Ishikawa (cell line): ENCODE results near the gene SEC22C.

ENCODE experiments used
- CEBPB ChIP-seq: IDR thresholded peaks from 2 replicates; pipeline ENCODE4 v1.6.1; 2012
- CREB1 ChIP-seq: IDR thresholded peaks from 2 replicates; pipeline ENCODE4 v1.6.1; 2012; ENCODE audit warnings: low read depth
- EGR1 ChIP-seq: IDR thresholded peaks from 2 replicates; pipeline ENCODE4 v1.6.1; 2012
- EP300 ChIP-seq: IDR thresholded peaks from 2 replicates; pipeline ENCODE4 v1.6.1; 2012; ENCODE audit warnings: borderline replicate concordance
- FOXM1 ChIP-seq: IDR thresholded peaks from 2 replicates; pipeline ENCODE4 v1.6.1; 2012; ENCODE audit warnings: low read depth, borderline replicate concordance
- MAX ChIP-seq: IDR thresholded peaks from 2 replicates; pipeline ENCODE4 v1.6.1; 2012
- NFIC ChIP-seq: IDR thresholded peaks from 2 replicates; pipeline ENCODE4 v1.6.1; 2012
- RAD21 ChIP-seq: IDR thresholded peaks from 2 replicates; pipeline ENCODE4 v1.6.1; 2012; ENCODE audit warnings: low read depth
- REST ChIP-seq: IDR thresholded peaks from 2 replicates; pipeline ENCODE4 v1.6.1; 2012; ENCODE audit warnings: low read depth, mild to moderate bottlenecking
- TAF1 ChIP-seq: IDR thresholded peaks from 2 replicates; pipeline ENCODE4 v1.6.1; 2012; ENCODE audit warnings: low read depth, mild to moderate bottlenecking
- TCF12 ChIP-seq: IDR thresholded peaks from 2 replicates; pipeline ENCODE4 v1.6.1; 2012; ENCODE audit warnings: low read depth
- TEAD4 ChIP-seq: IDR thresholded peaks from 2 replicates; pipeline ENCODE4 v1.6.1; 2012
- USF1 ChIP-seq: IDR thresholded peaks from 2 replicates; pipeline ENCODE4 v1.6.1; 2012
- YY1 ChIP-seq: IDR thresholded peaks from 2 replicates; pipeline ENCODE4 v1.6.1; 2012; ENCODE audit warnings: low read depth
- ZBTB7A ChIP-seq: IDR thresholded peaks from 2 replicates; pipeline ENCODE4 v1.6.1; 2012; ENCODE audit warnings: low read depth

Gene SEC22C

GRCh38 chr3:42518800-42519567, 62.8 kb downstream of the SEC22C start:
- TF ChIP-seq TAF1 (no peak), YY1 (no peak), RAD21 (no peak), REST (no peak), USF1 (no peak), FOXM1 (no peak), EP300 (no peak)

GRCh38 chr3:42517117-42517516, 64.7 kb downstream of the SEC22C start:
- TF ChIP-seq NFIC (no peak), FOXM1 (no peak), ZBTB7A (no peak), CREB1 (no peak), EP300 (no peak), TCF12 (no peak), TAF1 (no peak), TEAD4 (no peak), RAD21 (no peak), MAX (no peak), YY1 (no peak), EGR1 (no peak), USF1 (no peak), REST (no peak), CEBPB (no peak)

- no peak for TF ChIP-seq CREB1
- no peak for TF ChIP-seq NFIC
- TF ChIP-seq TCF12 = no peak
- no peak for TF ChIP-seq USF1
- no peak for TF ChIP-seq CEBPB
- TF ChIP-seq RAD21 = no peak
- TF ChIP-seq FOXM1 = no peak
- TF ChIP-seq EGR1 = no peak
- TF ChIP-seq TAF1 = no peak
- no peak for TF ChIP-seq REST
- no peak for TF ChIP-seq ZBTB7A
- no peak for TF ChIP-seq EP300
These were observed 65.3 kb downstream of the SEC22C start for GRCh38 chr3:42516443-42516842.

- TF ChIP-seq NFIC (no peak), ZBTB7A (no peak), EGR1 (no peak), REST (no peak)
These were observed 65.8 kb downstream of the SEC22C start for GRCh38 chr3:42515976-42516375.
